Transverse colon (tissue), 3 donors: ENCODE measurements around the gene ORAI3.

Experiments used
- CTCF ChIP-seq, 5 experiments: fragments of 200-600 bp in 3 of 5; fragments of 450-650 bp in 2 of 5; sonication (generic) in 3 of 5; IDR thresholded peaks; 1 replicate in 2 of 5; 2 replicates in 3 of 5; pipeline ENCODE4 v1.5.1; 2016 to 2017; ENCODE audit warnings: antibody characterized with exemption in 5 of 5, inconsistent platforms in 3 of 5, mild to moderate bottlenecking in 2 of 5, moderate library complexity in 1 of 5
- POLR2A ChIP-seq: fragments of 450-650 bp; IDR thresholded peaks from one replicate; pipeline ENCODE4 v1.6.1; 2016; ENCODE audit warnings: antibody characterized with exemption, mild to moderate bottlenecking, moderate library complexity

- TF ChIP-seq CTCF (IDR thresholded peaks at IDR 0.05) (no peak), POLR2A (no peak)
Measured at GRCh38 chr16:30951750-30952149, 2.9 kb downstream of the ORAI3 start.
